Measurements from ENCODE around the gene PLCL1. TPM values are rescaled to one million over a fixed set of nuclear protein-coding genes. Genes with fewer than 3 reads are reported as not detected.

PLCL1 gene
- polyA plus RNA-seq, 1 of the 3 experiments (the other 2 are of a cell fraction) = 7.7 TPM

DNA sequence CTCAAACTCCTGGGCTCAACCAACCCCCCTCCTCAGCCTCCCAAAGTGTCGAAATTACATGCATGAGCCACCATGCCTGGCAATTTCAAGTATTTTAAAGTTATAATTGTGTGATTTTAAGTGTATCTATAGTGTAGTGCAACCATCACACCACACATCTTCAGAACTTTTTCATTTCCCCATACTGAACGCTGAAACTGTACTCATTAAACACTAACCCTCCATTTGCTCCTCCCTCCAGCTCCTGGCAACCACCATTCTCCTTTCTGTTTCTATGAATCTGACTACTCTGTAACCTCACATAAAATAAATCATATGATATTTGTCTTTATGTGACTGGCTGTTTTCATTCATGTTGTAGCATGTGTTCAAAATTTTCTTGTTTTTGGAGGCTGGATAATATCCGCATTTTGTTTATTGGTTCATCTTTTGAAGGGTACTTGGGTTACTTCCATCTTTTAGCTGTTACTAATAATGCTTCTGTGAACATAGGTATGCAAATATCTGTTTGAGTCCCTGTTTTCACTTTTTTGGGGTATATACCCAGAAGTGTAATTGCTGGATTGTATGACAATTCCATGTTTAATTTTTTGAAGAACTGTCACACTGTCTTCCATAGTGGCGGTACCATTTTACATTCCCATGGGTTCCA, 188.2 kb downstream of the PLCL1 start:
- Histone ChIP-seq H3K9ac (no peak overlapping the region), H3K36me3 (replicated peaks in 1 of 2; ENCODE audit: control insufficient read depth in 1 of 2, insufficient read depth in 2 of 2, low read length in 1 of 2) (peaks cover 0 to 4% of the 10 kb centered on the region in 2 experiments), H3F3A (replicated peaks; ENCODE audit: insufficient read depth) (no peaks in the 10 kb centered on the region), H2AFZ (ENCODE audit: low read depth) (no peak overlapping the region), H4K20me1 (ENCODE audit: insufficient read depth) (no peaks in the 10 kb centered on the region; the same call in 1 of the 2 replicates), H3K4me2 (no peak overlapping the region), H3K9me2 (no peaks in the 10 kb centered on the region), H3K4me3 (ENCODE audit: low read depth in 2 of 2, low read length in 1 of 2) (no peak overlapping the region), H3K27ac (ENCODE audit: low read depth in 2 of 2, low read length in 1 of 2) (no peak overlapping the region), H3K4me1 (ENCODE audit: control insufficient read depth in 1 of 2, insufficient read depth in 2 of 2, low read depth in 1 of 2, low read length in 1 of 2) (peaks cover 4 to 15% of the 10 kb centered on the region in 2 experiments; a peak in 2 of 4 replicates), H3K79me2 (ENCODE audit: insufficient read depth) (peaks cover 6% of the 10 kb centered on the region; the same call in 1 of the 2 replicates), H3K9me3 (no peaks in the 10 kb centered on the region), H3K27me3 (ENCODE audit: insufficient read depth) (no peaks in the 10 kb centered on the region)
- TF ChIP-seq, protein P1, sequence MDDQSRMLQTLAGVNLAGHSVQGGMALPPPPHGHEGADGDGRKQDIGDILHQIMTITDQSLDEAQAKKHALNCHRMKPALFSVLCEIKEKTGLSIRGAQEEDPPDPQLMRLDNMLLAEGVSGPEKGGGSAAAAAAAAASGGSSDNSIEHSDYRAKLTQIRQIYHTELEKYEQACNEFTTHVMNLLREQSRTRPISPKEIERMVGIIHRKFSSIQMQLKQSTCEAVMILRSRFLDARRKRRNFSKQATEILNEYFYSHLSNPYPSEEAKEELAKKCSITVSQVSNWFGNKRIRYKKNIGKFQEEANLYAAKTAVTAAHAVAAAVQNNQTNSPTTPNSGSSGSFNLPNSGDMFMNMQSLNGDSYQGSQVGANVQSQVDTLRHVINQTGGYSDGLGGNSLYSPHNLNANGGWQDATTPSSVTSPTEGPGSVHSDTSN (IDR thresholded peaks at IDR 0.05) = no peak
- TF ChIP-seq, protein P2, sequence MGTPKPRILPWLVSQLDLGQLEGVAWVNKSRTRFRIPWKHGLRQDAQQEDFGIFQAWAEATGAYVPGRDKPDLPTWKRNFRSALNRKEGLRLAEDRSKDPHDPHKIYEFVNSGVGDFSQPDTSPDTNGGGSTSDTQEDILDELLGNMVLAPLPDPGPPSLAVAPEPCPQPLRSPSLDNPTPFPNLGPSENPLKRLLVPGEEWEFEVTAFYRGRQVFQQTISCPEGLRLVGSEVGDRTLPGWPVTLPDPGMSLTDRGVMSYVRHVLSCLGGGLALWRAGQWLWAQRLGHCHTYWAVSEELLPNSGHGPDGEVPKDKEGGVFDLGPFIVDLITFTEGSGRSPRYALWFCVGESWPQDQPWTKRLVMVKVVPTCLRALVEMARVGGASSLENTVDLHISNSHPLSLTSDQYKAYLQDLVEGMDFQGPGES (IDR thresholded peaks at IDR 0.05; ENCODE audit: low read depth, low read length) = no peak
- no peak for TF ChIP-seq CHD2 (IDR thresholded peaks at IDR 0.05; ENCODE audit: low read length, partially characterized antibody)
- CTCF ChIA-PET = no interaction called here
- WGBS (ENCODE audit: low lambda C conversion rate) = 83% methylated on average over 4 of the region's 4 CpGs
- no peak for DNase-seq
- POLR2A ChIA-PET = no interaction called here

- Histone ChIP-seq H3F3A (replicated peaks; ENCODE audit: insufficient read depth) (no peaks in the 10 kb centered on the region), H3K9me2 (no peaks in the 10 kb centered on the region), H3K79me2 (ENCODE audit: insufficient read depth) (peaks cover 6% of the 10 kb centered on the region; the same call in 1 of the 2 replicates), H3K9ac (no peak overlapping the region), H3K4me2 (no peak overlapping the region), H3K36me3 (replicated peaks in 1 of 2; ENCODE audit: control insufficient read depth in 1 of 2, insufficient read depth in 2 of 2, low read length in 1 of 2) (peaks cover 0 to 4% of the 10 kb centered on the region in 2 experiments), H3K4me1 (ENCODE audit: control insufficient read depth in 1 of 2, insufficient read depth in 2 of 2, low read depth in 1 of 2, low read length in 1 of 2) (peaks cover 4 to 15% of the 10 kb centered on the region in 2 experiments; a peak in 2 of 4 replicates), H4K20me1 (ENCODE audit: insufficient read depth) (no peaks in the 10 kb centered on the region; the same call in 1 of the 2 replicates), H2AFZ (ENCODE audit: low read depth) (no peak overlapping the region), H3K27ac (ENCODE audit: low read depth in 2 of 2, low read length in 1 of 2) (no peak overlapping the region), H3K27me3 (ENCODE audit: insufficient read depth) (no peaks in the 10 kb centered on the region), H3K4me3 (ENCODE audit: low read depth in 2 of 2, low read length in 1 of 2) (no peak overlapping the region), H3K9me3 (no peaks in the 10 kb centered on the region)
- TF ChIP-seq MEF2A (IDR thresholded peaks at IDR 0.05; ENCODE audit: borderline replicate concordance, low read depth) (no peak), CTCF (IDR thresholded peaks at IDR 0.05) (no peak), YY1 (IDR thresholded peaks at IDR 0.05; ENCODE audit: low read depth) (no peak), SIN3A (IDR thresholded peaks at IDR 0.05; ENCODE audit: borderline replicate concordance, low read depth, low read length) (no peak)
- DNase-seq = no peak
- ChIA-PET POLR2A (no interaction called here), CTCF (interaction anchor here (0.7 kb wide), 1 partner anchor 169 kb away, joined by 3 read pairs; no protein-coding TSS in a partner anchor)
Observed at GRCh38 chr2:197993363-197993762, 189.0 kb downstream of the PLCL1 start.

Measured in SK-N-SH (cell line).